HG02970 (cell line): ENCODE measurements around the gene SKAP1.

Source experiments
- ATAC-seq: cut with Tn5 transposase; IDR thresholded peaks from one replicate; pipeline ENCODE4 v1.9.1; 2021; ENCODE audit warnings: mild to moderate bottlenecking, moderate library complexity, moderate number of reproducible peaks; ENCODE audit not compliant: unreplicated experiment, low FRiP score

SKAP1 gene

DNA sequence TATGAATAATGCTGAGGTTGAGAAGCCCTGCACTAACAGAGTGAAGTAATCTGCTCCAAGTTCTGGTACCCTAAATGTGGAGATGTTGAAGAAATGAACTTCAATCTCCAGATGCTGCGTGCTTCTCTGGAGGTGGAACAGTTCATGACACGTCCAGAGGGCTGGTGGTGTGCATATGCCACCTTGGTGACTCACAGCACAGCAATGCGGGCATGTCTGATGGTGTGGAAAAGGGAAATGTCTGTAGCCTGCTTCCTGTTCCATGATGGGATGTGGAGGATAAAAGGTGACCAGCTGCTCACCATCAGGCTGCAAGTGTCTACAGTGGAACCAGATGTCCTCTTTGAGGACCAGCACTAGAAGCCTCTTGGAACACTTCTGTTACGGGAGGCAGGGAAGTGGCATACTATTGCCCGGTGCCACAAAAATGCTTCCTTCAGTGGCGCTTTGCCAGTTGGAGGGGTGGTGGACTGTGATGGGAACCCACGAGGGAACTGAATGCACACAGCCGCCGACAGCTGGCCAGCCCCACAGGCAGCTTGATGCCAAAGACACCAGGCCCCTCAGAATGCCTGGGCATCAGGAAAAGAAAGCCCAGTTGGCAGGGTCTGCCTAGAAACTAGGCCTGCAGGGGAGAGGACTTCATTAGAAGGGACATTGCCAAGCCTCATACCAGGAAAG, 302.5 kb downstream of the SKAP1 start:
- ATAC-seq = no peak

GRCh38 chr17:48126532-48126850, 303.5 kb downstream of the SKAP1 start:
- no peak for ATAC-seq

- ATAC-seq = no peak
Observed at GRCh38 chr17:48125829-48126531, 304.0 kb downstream of the SKAP1 start.

GRCh38 chr17:48123776-48124388, 306.1 kb downstream of the SKAP1 start:
- no peak for ATAC-seq

- no peak for ATAC-seq
Observed at GRCh38 chr17:48123111-48123510, 306.9 kb downstream of the SKAP1 start.

DNA sequence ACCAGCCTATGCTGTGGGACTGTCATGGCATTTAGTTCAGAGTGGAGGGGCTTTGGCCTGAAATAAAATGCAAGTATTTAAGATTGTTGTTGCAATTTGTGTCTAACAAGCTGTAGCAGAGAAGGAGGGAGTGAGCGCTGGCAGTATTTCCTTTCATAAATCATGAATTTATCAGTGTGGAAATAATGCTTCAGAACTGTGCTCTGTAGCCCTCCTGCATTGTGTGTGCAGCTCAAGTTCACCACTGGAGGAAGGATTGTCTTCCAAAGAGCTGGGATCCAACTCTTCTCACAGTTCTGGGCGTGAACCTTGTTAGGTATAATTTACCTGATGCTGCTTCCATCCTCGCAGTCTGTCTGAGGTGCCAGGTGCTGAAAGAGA, 307.4 kb downstream of the SKAP1 start:
- no peak for ATAC-seq

- ATAC-seq = no peak
Observed at GRCh38 chr17:48121923-48122664, 307.9 kb downstream of the SKAP1 start.

GRCh38 chr17:48113201-48113676, 316.8 kb downstream of the SKAP1 start:
- no peak for ATAC-seq

DNA sequence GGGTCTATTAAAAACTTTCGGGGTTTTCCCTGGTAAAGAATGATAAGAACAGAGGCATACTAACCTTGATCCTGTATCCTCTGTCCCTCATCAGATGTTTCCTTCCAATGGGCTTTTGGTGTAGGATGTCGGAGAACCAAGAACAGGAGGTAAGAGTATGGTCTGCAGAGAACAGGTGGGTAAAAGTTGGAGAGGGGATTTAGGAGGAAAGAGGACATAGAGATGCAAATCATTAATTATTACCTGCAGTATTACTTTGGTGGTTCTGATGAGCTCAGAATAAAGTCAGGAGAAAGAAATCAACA, 318.1 kb downstream of the SKAP1 start:
- no peak for ATAC-seq

DNA sequence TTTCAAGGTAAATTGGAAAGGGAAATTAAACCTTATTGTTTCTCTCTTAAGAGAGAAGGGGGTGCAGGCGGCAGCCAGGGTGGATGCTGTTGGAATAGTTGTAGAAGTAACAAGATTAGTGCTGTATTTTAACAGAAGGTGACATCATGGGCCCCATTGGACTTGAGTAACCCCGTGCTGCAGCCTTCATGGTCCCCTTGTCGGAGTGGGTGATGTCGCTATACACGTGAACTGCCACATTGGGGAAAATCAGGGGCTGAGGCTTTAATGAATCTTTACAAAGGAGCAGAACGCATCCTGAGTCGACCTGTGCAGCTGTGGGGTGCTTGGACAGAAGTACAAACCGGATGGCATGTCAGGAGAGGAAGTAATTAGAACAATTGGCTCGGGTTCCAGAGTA, 319.3 kb downstream of the SKAP1 start:
- no peak for ATAC-seq

- peak; percentile 76 for ATAC-seq
Observed at GRCh38 chr17:48107137-48108055, 322.6 kb downstream of the SKAP1 start, which contains the start of gene SNX11. TSS of gene SNX11 (plus strand) at chr17:48107766. CDS start at chr17:48112044, 4,278 bp downstream.

DNA sequence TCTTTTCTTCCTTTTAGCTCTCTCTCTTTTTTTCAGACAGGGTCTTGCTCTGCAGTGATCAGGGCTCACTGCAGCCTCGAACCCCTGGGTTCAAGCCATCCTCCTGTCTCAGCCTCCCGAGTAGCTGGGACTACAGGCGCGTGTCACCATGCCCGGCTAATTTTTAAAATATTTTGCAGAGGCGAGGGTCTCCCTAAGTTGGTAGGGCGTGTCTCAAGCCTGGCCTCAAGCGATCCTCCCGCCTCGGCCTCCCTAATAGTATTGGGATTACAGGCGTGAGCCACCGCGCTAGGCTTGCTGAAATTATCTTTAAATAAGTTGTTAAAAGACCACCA, 323.2 kb downstream of the SKAP1 start:
- ATAC-seq = no peak

DNA sequence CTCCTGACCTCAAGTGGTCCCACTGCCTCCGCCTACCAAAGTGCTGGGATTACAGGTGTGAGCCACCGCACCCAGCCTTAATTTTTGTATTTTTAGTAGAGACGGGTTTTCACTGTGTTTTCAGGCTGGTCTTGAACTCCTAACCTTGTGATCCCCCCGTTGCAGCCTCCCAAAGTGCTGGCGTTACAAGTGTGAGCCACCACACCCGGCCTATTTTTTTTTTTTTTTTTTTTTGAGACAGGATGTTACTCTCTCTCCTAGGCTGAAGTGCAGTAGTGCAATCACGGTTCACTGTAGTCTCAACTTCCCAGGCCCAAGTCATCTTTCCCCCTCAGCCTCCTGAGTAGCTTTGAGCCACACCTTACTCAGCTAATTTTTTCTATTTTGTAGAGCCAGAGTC, 325.6 kb downstream of the SKAP1 start:
- ATAC-seq = no peak

- ATAC-seq = no peak
Observed at GRCh38 chr17:48102798-48103715, 327.0 kb downstream of the SKAP1 start.

GRCh38 chr17:48102043-48102750, 327.8 kb downstream of the SKAP1 start:
- no peak for ATAC-seq

GRCh38 chr17:48101012-48101720, 328.8 kb downstream of the SKAP1 start, which contains the start of gene CBX1:
TSS of gene CBX1 (minus strand) at chr17:48101478. CDS start at chr17:48077004, 24,474 bp downstream.
- peak; percentile 94 for ATAC-seq

DNA sequence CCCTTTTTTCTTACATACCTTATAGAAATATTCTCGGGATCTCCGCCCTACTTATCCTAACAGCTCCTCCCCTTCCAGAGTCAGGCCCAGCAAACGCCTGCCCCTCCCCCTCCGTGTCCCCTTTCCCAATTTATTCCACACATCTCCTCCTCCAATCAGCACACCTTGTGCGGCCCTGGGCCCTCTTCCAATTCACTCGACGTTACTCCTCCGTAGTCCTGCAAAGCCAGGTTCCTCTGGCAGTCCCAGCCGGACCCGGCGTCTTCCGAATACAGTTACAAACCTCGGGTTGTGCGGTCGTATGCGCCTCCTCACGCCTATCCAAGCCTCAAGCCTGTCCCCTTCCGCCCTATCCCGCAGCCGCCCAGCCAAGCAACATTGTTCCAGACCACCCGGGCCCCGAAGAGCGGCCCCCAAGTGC, 329.4 kb downstream of the SKAP1 start:
- ATAC-seq = no peak

GRCh38 chr17:48100160-48100559, 329.9 kb downstream of the SKAP1 start:
- no peak for ATAC-seq
